Head of caudate nucleus (tissue), 42 donors: ENCODE results near the gene DCTPP1.
"Not testable (repeated sequence)": the region's sequence is repeated elsewhere in the genome, so short reads cannot be mapped to it uniquely, and the experiment has no call there.

ENCODE experiments used
- DNase-seq, 42 donors: peaks; one replicate each; pipeline versions ENCODE4 v3.0.0 to v3.0.0-alpha.2; 2020 to 2021; ENCODE audit warnings: mixed read lengths in 7 of 42
- intact Hi-C: fragments of 100-400 bp; cut with DNase I; formaldehyde crosslinking; loops from one replicate; pipeline ENCODE4 v1.15.0; 2022

Gene DCTPP1

DNA sequence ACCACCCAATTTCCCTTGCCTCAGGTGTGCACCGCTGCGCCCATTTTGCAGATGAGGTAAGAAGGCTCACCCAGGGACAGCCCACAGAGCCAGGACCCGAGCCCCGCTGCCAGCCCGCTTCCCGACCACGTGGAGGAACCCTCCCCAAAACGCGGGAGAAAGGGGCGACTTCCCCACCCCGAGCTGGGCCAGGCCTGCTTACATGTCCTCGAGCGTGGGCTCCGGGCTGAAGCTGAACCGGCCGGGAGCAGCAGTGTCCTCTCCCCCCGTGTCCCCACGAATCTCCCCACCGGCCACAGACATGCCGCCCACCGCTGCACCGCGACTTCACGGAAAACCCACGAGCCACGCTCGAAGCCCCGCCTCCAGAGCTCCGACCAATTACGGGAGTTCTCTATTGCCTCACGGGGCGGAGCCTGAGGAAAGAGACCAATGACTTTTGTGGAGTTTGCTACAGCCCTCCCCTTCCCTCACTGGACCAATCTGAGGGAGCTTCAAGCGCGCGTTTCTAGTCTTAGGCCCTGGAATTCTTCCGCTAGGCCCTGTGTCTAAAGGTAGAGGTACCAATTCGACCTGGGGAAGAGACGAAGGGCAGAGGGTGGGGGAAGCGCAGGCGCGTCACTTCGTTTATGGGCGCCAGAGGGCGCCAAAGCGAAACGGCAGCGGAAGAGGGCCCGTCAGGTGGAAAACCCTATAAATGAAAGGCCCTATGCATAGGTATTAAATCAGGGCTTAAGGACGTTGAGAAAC, at the start of gene DCTPP1:
Gene DCTPP1 (minus strand): TSS at position 353 of the 750 bp plus-strand sequence. CDS start 50 bp downstream, at position 303.
- intact Hi-C loops, result no loop called here

DNA sequence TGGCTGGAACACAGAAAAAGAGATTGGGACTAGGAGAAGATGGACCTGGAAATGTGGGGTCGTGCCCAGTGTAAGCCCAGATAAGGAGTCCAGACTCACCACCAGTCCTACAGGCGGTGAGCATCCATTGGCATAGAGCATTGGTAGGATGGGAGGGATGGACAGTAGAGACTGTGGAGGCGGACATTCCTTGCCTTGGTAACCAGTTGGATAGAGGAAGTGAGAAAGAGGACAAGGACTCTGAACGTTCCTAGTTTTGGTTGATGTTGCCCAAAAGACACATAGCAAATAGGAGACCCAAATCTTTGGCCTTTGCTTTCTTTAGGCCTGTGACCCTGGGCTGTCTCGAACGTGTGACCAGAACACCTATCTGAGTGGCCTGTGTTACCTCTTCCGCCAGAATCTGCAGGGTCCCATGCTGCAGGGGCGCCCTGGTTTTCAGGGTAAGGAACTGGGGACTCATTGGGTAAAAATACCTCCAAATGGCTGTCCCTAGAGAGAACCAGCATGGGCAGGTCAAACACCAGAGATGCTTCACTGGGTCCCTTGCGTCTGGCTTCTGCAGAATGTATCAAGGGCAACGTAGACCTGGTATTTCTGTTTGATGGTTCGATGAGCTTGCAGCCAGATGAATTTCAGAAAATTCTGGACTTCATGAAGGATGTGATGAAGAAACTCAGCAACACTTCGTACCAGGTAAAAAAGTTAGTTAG, 49.1 kb upstream of the DCTPP1 start:
- DNase-seq, result no peak
- intact Hi-C loops, result no loop called here

More for the DNA sequence above, at the start of gene DCTPP1:
- DNase-seq, result peak; percentile 87 to 99 (median 95)

- DNase-seq, result not testable (repeated sequence)
Observed at GRCh38 chr16:30477773-30478172, 47.9 kb upstream of the DCTPP1 start.

DNA sequence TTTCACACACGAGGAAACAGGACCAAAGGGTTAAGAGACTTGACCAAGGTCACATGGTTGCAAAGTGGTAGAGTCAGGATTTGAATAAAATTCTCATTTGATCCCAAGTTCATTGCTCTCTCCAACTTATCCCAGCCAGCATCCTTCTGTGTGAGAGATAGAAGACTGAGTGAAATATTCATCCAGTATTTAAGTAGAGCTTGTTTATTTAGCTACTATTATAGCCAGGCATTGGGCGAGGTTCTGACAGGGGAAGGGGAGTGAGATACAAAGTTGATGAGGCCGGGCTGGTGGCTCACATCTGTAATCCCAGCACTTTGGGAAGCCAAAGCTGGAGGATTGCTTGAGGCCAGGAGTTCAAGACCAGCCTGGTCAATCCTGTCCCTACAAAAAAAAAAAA, 47.2 kb upstream of the DCTPP1 start:
- no peak for DNase-seq
- intact Hi-C loops, result no loop called here

More at GRCh38 chr16:30477773-30478172, 47.9 kb upstream of the DCTPP1 start:
- intact Hi-C loops, result not testable (repeated sequence)

DNA sequence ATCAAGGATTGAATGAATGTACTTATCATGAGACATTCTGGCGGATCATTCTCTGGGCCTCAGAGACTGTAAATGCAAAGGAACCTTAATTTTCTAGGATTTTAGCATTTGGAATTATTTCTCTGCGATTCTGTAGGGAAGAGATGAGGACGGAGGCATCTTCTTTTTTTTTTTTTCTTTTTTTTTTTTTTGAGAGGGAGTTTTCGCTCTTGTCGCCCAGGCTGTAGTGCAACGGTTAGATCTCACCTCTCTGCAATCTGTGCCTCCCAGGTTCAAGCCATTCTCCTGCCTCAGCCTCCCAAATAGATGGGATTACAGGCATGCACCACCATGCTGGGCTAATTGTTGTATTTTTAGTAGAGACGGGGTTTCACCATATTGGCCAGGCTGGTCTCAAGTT, 44.9 kb upstream of the DCTPP1 start:
- no peak for DNase-seq
- intact Hi-C loops, result no loop called here

DNA sequence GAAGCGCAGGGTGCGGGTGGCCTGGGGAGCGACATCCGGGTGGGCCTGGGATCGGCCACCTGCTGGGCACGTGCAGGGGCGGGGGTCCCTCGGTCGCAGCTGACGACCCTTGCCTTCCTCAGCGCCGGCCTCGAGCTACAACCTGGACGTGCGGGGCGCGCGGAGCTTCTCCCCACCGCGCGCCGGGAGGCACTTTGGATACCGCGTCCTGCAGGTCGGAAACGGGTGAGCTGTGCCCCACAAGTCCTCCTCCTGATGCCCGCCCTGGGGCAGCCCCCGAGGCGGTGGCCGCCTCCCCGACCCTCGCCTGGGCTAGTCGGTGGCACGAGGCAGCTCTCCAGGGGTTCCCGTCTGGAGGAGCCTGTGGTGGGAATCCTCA, 44.2 kb upstream of the DCTPP1 start:
- no peak for DNase-seq

DNA sequence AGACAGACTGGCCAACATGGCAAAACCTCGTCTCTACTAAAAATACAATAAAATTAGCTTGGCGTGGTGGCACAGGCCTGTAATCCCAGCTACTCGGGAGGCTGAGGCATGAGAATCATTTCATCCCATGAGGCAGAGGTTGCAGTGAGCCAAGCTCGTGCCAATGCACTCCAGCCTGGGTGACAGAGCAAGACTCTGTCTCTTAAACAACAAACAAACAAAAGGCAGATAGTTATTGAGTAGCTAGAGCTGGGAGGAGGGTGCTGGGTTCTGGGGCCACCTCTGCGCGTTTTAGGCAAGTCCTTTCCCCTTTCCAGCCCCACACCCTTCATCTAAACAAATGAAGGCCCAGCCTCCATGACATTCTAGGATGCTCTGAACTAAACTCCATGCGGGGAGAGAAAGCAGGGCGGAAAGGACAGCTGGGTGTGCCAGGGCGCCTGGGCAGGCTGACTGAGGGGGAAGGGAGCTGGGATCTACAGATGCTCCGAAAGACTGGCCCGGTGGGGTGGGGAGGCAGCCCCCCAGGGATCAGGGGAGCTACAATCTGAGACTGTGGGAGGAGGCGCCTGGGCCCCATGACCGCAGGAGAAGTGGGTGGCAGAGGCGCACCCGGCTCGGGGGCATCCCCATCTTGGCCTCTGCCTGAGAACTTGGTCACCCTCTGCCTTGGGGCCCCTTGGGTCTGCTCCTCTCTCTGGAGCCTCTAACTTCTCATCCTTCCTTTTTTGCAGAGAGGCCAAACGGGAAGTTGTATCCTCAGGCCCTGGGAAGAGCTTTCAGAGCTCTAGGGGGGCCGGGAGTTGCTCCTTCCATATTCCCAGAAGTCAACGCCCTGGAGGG, 43.6 kb upstream of the DCTPP1 start:
- intact Hi-C loops, result no loop called here
- peak in 5 of 42 donors; percentile 13 to 37 (median 23) for DNase-seq

More for the DNA sequence above, 44.2 kb upstream of the DCTPP1 start:
- intact Hi-C loops, result no loop called here

DNA sequence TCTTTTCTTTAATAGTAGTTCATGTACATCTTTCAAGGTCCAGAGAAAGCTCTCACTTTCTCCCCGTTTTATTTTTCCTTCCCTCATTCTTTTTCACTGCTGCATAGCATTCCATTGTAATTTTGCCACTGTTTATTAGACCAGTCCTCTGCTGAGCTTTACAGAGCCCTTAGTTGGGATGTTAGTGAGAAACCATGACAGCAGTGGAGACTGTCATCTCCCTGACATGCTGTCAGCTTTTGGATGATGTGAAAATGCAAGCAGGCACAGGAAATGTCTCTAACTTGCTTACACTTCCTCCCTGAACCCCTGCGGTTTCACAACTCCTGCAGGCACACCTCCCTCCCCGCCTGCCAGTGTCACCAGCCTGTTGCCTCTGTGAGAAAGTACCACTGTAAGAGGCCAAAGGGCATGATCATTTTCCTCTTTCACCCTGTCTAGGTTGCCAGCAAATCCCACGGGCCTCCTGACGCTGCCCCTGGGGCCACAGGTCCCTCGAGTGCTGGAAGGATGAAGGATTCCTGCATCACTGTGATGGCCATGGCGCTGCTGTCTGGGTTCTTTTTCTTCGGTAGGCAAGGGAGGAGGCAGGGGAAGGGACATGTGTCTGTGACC, 42.6 kb upstream of the DCTPP1 start, which contains the start of gene ITGAL:
Gene ITGAL (plus strand): TSS at position 415 of the 615 bp plus-strand sequence. CDS start 96 bp downstream, at position 511.
- DNase-seq, result peak in 29 of 42 donors; percentile 12 to 60 (median 27)
- intact Hi-C loops, result no loop called here

DNA sequence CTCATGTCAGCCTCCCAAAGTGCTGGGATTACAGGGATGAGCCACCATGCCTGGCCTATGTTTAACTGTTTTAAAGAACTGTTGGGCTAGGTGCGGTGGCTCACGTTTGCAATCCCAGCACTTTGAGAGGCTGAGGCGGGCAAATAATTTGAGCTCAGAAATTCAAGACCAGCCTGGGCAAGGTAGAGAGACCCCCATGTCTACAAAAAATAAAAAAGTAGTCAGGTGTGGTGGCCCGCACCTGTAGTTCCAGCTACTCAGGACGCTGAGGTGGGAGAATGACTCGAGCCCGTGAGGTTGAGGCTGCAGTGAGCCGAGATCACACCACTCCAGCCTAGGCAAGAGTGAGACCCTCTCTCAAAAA, 40.8 kb upstream of the DCTPP1 start:
- no peak for DNase-seq
- intact Hi-C loops, result no loop called here

DNA sequence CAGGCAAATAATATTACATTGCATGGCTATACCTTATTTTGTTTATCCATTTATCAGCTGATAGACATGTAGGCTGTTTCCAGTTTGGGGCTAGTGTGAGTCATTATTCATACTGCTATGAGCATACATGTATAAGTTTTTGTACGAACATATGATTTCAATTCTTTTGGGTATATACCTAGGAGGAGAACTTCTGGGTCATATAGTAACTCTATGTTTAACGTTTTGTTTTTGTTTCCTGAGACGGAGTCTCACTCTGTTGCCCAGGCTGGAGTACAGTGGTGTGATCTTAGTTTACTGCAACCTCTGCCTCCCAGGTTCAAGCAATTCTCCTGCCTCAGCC, 40.3 kb upstream of the DCTPP1 start:
- DNase-seq, result no peak
- intact Hi-C loops, result no loop called here

- DNase-seq, result no peak
- intact Hi-C loops, result no loop called here
Observed at GRCh38 chr16:30464078-30464477, 34.2 kb upstream of the DCTPP1 start.

- intact Hi-C loops, DNase-seq: not testable (repeated sequence)
Observed at GRCh38 chr16:30461426-30461825, 31.6 kb upstream of the DCTPP1 start.

DNA sequence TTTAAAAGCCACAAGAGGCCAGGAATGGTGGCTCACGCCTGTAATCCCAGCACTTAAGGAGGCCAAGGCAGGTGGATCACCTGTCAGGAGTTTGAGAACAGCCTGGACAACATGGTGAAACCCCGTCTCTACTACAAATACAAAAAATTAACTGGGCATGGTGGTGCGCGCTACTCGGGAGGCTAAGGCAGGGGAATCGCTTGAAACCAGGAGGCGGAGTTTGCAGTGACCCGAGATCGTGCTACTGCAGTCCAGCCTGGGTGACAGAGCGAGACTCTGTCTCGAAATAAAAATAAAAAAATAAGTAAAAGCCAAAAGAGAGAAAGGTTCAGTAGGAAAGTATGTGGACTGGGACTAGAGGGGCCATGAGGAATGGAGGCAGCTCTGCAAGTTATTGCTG, 29.6 kb upstream of the DCTPP1 start:
- intact Hi-C loops, result no loop called here
- DNase-seq, result no peak

GRCh38 chr16:30458561-30459394, 28.9 kb upstream of the DCTPP1 start:
- peak in 20 of 42 donors; percentile 4 to 56 (median 19) for DNase-seq
- intact Hi-C loops, result no loop called here

GRCh38 chr16:30457743-30458560, 28.1 kb upstream of the DCTPP1 start:
- intact Hi-C loops, result no loop called here
- DNase-seq, result no peak

DNA sequence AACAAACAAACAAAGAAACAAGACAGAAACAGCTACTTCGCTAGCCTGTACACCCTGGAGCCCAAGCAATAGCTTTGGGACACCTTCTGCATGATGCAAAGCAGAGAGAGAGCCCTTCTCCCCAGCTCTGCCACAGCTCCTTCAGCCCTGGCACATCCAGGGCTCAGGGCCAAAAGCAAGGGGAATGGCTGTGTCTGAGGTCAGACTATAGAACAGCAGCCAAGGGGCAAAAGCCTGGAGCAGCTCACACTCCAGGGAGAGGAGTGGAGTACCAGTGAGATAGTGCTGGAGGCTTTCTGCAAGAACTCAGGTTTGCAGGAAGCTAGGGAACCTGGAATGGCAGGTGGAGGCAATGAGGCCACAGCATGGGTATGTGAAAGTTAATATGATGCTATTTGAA, 27.4 kb upstream of the DCTPP1 start:
- intact Hi-C loops, result no loop called here
- DNase-seq, result no peak

DNA sequence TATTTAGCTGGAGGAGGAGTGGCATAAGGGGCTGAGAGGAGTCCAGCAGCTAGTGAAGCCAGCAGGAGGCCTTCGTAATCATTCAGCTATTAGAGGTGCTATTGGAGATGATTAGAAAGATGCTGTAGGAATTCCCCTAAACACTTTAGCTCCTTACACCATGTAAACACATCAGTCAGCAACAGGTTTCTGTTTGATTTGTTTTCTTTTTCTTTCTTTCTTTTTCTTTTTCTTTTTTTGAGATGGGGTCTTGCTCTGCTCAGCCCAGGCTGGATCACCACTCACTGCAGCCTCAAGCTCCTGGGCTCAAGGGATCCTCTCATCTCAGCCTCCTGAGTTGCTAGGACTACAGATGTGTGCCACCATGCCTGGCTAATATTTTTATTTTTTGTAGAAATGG, 26.5 kb upstream of the DCTPP1 start:
- no peak for DNase-seq
- intact Hi-C loops, result no loop called here
